Endothelial cell of umbilical vein (primary cell): Measurements from ENCODE around the gene NRBF2. TPM values are rescaled to one million over a fixed set of nuclear protein-coding genes. Genes with fewer than 3 reads are reported as not detected.

ENCODE experiments used
- BruUV-seq: library from RNA; stranded (reverse); fragments of 400-500 nt; replicated peaks from 2 replicates; lab custom pipeline; 2021; lab: Mats Ljungman, UMichigan
- CTCF ChIA-PET: fragments of 300-600, 350-600 bp; sonication (Branson Sonifier 250); formaldehyde crosslinking; loops from one replicate; lab custom pipeline; 2021; ENCODE audit warnings: antibody characterized with exemption, inconsistent platforms; lab: Charles Lee
- POLR2A ChIA-PET: fragments of 300-600, 350-600 bp; sonication (Branson Sonifier 250); formaldehyde crosslinking; loops from one replicate; lab custom pipeline; 2021; ENCODE audit warnings: antibody characterized with exemption, inconsistent platforms; lab: Charles Lee
- DNase-seq: peaks from one replicate; pipeline ENCODE4 v3.0.0-alpha.2; 2011; ENCODE audit warnings: low read depth, low spot score
- FAIRE-seq: peaks from 2 replicates; lab custom pipeline; 2011; peaks lifted over from hg19 to GRCh38; lab: Jason Lieb, UNC
- H2AFZ ChIP-seq: 2 replicates; pipeline ENCODE4 v1.6.0; 2012; ENCODE audit warnings: low read depth, low read length, control low read depth, inconsistent platforms
- H3K27ac ChIP-seq: 2 replicates; pipeline ENCODE4 v1.5.1; 2011; ENCODE audit warnings: low read depth, mild to moderate bottlenecking, control low read depth, low read length, moderate library complexity; ENCODE audit not compliant: insufficient read depth
- H3K27me3 ChIP-seq, 2 experiments: 2 replicates each; pipeline versions ENCODE4 v1.6.0 to v1.6.1; 2011; ENCODE audit warnings: low read length in 2 of 2, mixed read lengths in 1 of 2; ENCODE audit not compliant: control insufficient read depth in 2 of 2, insufficient read depth in 2 of 2
- H3K36me3 ChIP-seq, 2 experiments: 2 replicates in 1 of 2; 3 replicates in 1 of 2; pipeline ENCODE4 v1.5.1; 2011; ENCODE audit warnings: low read length in 2 of 2, mild to moderate bottlenecking in 1 of 2, moderate library complexity in 1 of 2; ENCODE audit not compliant: control insufficient read depth in 2 of 2, insufficient read depth in 2 of 2; ENCODE audit errors: extremely low read depth in 1 of 2
- H3K4me1 ChIP-seq: 3 replicates; pipeline ENCODE4 v1.5.1; 2011; ENCODE audit warnings: mild to moderate bottlenecking, low read length; ENCODE audit not compliant: control insufficient read depth, insufficient read depth; ENCODE audit errors: extremely low read depth
- H3K4me2 ChIP-seq: 2 replicates; pipeline ENCODE4 v1.6.1; 2011; ENCODE audit warnings: low read length, control low read depth, mixed read lengths; ENCODE audit not compliant: insufficient read depth
- H3K4me3 ChIP-seq, 3 experiments: fragments of 200-600 bp in 1 of 3; sonication (generic), shearing (Covaris generic) in 1 of 3; replicated peaks in 1 of 3; 2 replicates each; pipeline ENCODE4 v1.5.1; 2011 to 2016; ENCODE audit warnings: control low read depth in 3 of 3, low read length in 3 of 3, mild to moderate bottlenecking in 2 of 3, inconsistent platforms in 1 of 3, low read depth in 1 of 3, moderate library complexity in 1 of 3; ENCODE audit not compliant: insufficient read depth in 1 of 3
- H3K79me2 ChIP-seq: 2 replicates; pipeline ENCODE4 v1.6.0; 2012; ENCODE audit warnings: low read length, inconsistent platforms; ENCODE audit not compliant: control insufficient read depth, insufficient read depth
- H3K9ac ChIP-seq: replicated peaks from 2 replicates; pipeline ENCODE3; 2011; ENCODE audit warnings: low read length, control low read depth; ENCODE audit not compliant: insufficient read depth; ENCODE audit errors: extremely low read depth
- H3K9me1 ChIP-seq: replicated peaks from 3 replicates; pipeline ENCODE4 v1.6.0; 2011; ENCODE audit warnings: mild to moderate bottlenecking, low read length; ENCODE audit not compliant: control insufficient read depth, insufficient read depth; ENCODE audit errors: extremely low read depth
- H3K9me3 ChIP-seq: replicated peaks from 2 replicates; pipeline ENCODE4 v1.5.1; 2012; ENCODE audit warnings: low read length, inconsistent platforms; ENCODE audit not compliant: control insufficient read depth, insufficient read depth
- H4K20me1 ChIP-seq: replicated peaks from 2 replicates; pipeline ENCODE3; 2011; ENCODE audit warnings: mild to moderate bottlenecking, low read length; ENCODE audit not compliant: control insufficient read depth, insufficient read depth; ENCODE audit errors: extremely low read depth
- EZH2 ChIP-seq: IDR thresholded peaks from 2 replicates; pipeline ENCODE4 v1.6.1; 2012; ENCODE audit warnings: borderline replicate concordance, low read depth, mild to moderate bottlenecking, moderate library complexity, low read length, inconsistent platforms; ENCODE audit not compliant: severe bottlenecking
- FOS ChIP-seq: IDR thresholded peaks from 2 replicates; pipeline ENCODE4 v1.6.1; 2011; ENCODE audit warnings: mild to moderate bottlenecking, low read length, moderate library complexity, borderline replicate concordance; ENCODE audit not compliant: insufficient read depth
- GATA2 ChIP-seq: IDR thresholded peaks from 2 replicates; pipeline ENCODE4 v1.7.0; 2011; ENCODE audit warnings: low read depth, mild to moderate bottlenecking, moderate library complexity, mixed read lengths, low read length; ENCODE audit not compliant: insufficient read length, insufficient read depth
- JUN ChIP-seq: IDR thresholded peaks from 2 replicates; pipeline ENCODE4 v1.6.1; 2011; ENCODE audit warnings: borderline replicate concordance, low read depth; ENCODE audit not compliant: insufficient read length, insufficient read depth
- MYC ChIP-seq: IDR thresholded peaks from one replicate; pipeline ENCODE4 v1.6.1; 2011; ENCODE audit warnings: mild to moderate bottlenecking, low read depth, low read length
- POLR2A ChIP-seq: IDR thresholded peaks from 2 replicates; pipeline ENCODE4 v1.6.1; 2012; ENCODE audit warnings: low read depth, mild to moderate bottlenecking, control low read depth, low read length
- POLR2AphosphoS5 ChIP-seq: IDR thresholded peaks from 2 replicates; pipeline ENCODE4 v1.6.1; 2012; ENCODE audit warnings: low read depth, mild to moderate bottlenecking, control low read depth, low read length, moderate library complexity; ENCODE audit not compliant: insufficient read depth
- dilution Hi-C: fragments of 300-500 bp; cut with MboI; formaldehyde crosslinking; loops from one replicate; pipeline ENCODE4 v1.15.0; 2019; ENCODE audit warnings: low sequenced_read_pairs; ENCODE audit not compliant: extremely low pct_ligation_motif_present
- intact Hi-C: fragments of 100-400 bp; cut with micrococcal nuclease; formaldehyde crosslinking; loops from one replicate; pipeline ENCODE4 v1.10.0; 2022
- polyA plus RNA-seq, 4 experiments: library from polyadenylated mRNA; depleted of rRNA in 3 of 4; stranded (reverse) in 3 of 4; unstranded in 1 of 4; fragments of >200 nt; gene quantifications; 2 replicates each; pipeline versions ENCODE4 v1.2.1 to v1.2.3, GENCODE V29; 2011 to 2012; ENCODE audit warnings: missing spikeins in 1 of 4
- total RNA-seq: library from RNA; stranded (reverse); gene quantifications from 2 replicates; pipeline ENCODE4 v1.2.3, GENCODE V29; 2021
- TF ChIP-seq, protein P1 (sequence below), 2 donors: IDR thresholded peaks; 1 replicate in 1 of 2; 2 replicates in 1 of 2; pipeline ENCODE4 v1.5.1; 2011; ENCODE audit warnings: low read length in 2 of 2, mild to moderate bottlenecking in 2 of 2, moderate library complexity in 2 of 2, control low read depth in 1 of 2, inconsistent platforms in 1 of 2, low read depth in 1 of 2; ENCODE audit not compliant: insufficient read depth in 1 of 2; ENCODE audit errors: extremely low read depth in 1 of 2
- TF ChIP-seq, protein P2 (sequence below): IDR thresholded peaks from 2 replicates; pipeline ENCODE4 v1.6.1; 2011; ENCODE audit not compliant: insufficient read depth, insufficient read length

NRBF2 gene
- total and polyA plus RNA-seq, 2 donors (not counting 3 experiments of a cell fraction or from before 2014, with no cell fraction given), result 7.6 to 17.7 TPM

DNA sequence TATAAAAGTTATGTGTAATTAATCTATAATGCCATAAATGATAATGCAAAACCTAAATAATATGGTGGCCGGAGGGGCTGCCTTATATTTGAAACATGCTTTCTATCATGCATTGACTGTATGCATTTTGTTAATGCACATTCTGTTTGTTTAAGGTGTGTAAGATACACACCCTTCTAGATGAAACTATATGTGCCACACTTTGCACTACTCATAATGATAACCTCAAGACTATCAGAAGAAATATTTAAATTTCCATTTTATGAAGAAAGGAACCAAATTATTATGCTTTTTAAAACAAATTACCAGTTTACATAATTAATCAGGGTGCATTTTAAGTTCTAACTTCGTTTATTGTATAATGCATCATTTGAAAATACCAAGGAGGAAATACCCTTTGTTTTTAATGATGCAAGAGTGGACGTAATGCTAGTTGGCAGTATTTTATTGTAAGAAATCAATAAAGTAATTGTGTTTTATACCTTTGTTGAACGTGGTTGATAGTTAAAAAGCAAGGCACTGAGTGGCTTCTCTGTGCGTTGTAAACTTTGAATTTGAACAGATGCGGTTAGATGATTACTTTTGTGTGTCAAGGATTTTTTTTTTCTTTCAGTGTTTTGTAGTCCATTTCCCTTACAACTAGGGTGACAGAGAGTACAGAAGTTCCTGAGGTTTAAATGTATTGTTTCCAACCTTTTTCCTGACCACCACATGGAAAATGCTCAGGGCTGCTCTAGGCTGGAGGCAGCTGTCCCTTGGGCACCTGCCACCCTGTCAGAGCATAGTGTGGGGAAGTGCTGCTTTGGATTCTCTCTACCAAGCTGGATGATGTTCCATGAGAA, 21.6 kb downstream of the NRBF2 start:
- dilution Hi-C loops (no loop called here), intact Hi-C loops (loop anchor here (5.0 kb wide), 2 partner anchors 147 to 887 kb away; partner anchors contain the start of gene RTKN2)
- TSS peak; percentile 16 for BruUV-seq
- Histone ChIP-seq H3K4me1 (no peaks in the 10 kb centered on the region), H3K9me3 (no peaks in the 10 kb centered on the region), H3K9ac (no peak overlapping the region), H4K20me1 (no peaks in the 10 kb centered on the region), H3K27me3 (no peaks in the 10 kb centered on the region), H3K9me1 (no peaks in the 10 kb centered on the region), H3K27ac (no peak overlapping the region), H3K4me2 (no peak overlapping the region), H3K4me3 (no peak overlapping the region), H3K79me2 (peaks cover 2% of the 10 kb centered on the region), H3K36me3 (peaks cover 0 to 2% of the 10 kb centered on the region in 2 experiments), H2AFZ (no peak overlapping the region)
- ChIA-PET CTCF (interaction anchor here (0.8 to 5.0 kb wide), 4 partner anchors 9 to 665 kb away, joined by 3 to 66 read pairs (median 14); no protein-coding TSS in a partner anchor), POLR2A (no interaction called here)
- no peak for FAIRE-seq
- DNase-seq, result no peak
- no peak for TF ChIP-seq MYC
- no peak for TF ChIP-seq POLR2A
- TF ChIP-seq, protein P1, sequence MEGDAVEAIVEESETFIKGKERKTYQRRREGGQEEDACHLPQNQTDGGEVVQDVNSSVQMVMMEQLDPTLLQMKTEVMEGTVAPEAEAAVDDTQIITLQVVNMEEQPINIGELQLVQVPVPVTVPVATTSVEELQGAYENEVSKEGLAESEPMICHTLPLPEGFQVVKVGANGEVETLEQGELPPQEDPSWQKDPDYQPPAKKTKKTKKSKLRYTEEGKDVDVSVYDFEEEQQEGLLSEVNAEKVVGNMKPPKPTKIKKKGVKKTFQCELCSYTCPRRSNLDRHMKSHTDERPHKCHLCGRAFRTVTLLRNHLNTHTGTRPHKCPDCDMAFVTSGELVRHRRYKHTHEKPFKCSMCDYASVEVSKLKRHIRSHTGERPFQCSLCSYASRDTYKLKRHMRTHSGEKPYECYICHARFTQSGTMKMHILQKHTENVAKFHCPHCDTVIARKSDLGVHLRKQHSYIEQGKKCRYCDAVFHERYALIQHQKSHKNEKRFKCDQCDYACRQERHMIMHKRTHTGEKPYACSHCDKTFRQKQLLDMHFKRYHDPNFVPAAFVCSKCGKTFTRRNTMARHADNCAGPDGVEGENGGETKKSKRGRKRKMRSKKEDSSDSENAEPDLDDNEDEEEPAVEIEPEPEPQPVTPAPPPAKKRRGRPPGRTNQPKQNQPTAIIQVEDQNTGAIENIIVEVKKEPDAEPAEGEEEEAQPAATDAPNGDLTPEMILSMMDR (IDR thresholded peaks at IDR 0.05; ENCODE audit: extremely low read depth in 1 of 2, insufficient read depth in 1 of 2, low read depth in 1 of 2, low read length in 2 of 2), result no peak
- no peak for TF ChIP-seq POLR2AphosphoS5
- no peak for TF ChIP-seq EZH2
- TF ChIP-seq, protein P2, sequence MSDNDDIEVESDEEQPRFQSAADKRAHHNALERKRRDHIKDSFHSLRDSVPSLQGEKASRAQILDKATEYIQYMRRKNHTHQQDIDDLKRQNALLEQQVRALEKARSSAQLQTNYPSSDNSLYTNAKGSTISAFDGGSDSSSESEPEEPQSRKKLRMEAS, result no peak
- no peak for TF ChIP-seq JUN
- no peak for TF ChIP-seq GATA2
- TF ChIP-seq FOS, result no peak
